ENCODE data around the gene ASB10. TPM values are rescaled to one million over a fixed set of nuclear protein-coding genes. Genes with fewer than 3 reads are reported as not detected.

The ASB10 gene
- total and polyA plus RNA-seq, 7 experiments from 2014 or later: not detected

- Mint-ChIP-seq H3K27me3 (no peaks in the 10 kb centered on the region), H3K27ac (no peak overlapping the region), H3K9me3 (no peaks in the 10 kb centered on the region), H3K4me3 (no peak overlapping the region), H3K4me1 (peaks cover 0 to 8% (median 5%) of the 10 kb centered on the region in 7 donors), H3K36me3 (peaks cover 0 to 17% (median 5%) of the 10 kb centered on the region in 5 donors)
- Histone ChIP-seq H3K4me3 (ENCODE audit: low read length) (no peak overlapping the region), H3K36me3 (ENCODE audit: control insufficient read depth in 2 of 3, insufficient read depth in 3 of 3, low read length in 3 of 3) (peaks cover 0 to 40% (median 0%) of the 10 kb centered on the region in 3 experiments), H3K4me1 (ENCODE audit: control insufficient read depth in 2 of 2, insufficient read depth in 2 of 2, low read length in 2 of 2) (no peaks in the 10 kb centered on the region), H3K27ac (ENCODE audit: low read depth, low read length) (no peak overlapping the region), H3K27me3 (ENCODE audit: control insufficient read depth in 2 of 2, insufficient read depth in 2 of 2, low read length in 2 of 2) (no peaks in the 10 kb centered on the region), H3K9me3 (ENCODE audit: control insufficient read depth in 2 of 3, low read length in 3 of 3) (no peaks in the 10 kb centered on the region)
- POLR2A ChIA-PET: no interaction called here
- intact Hi-C loops (cut with micrococcal nuclease): no loop called here
- ATAC-seq: no peak
- CTCF ChIA-PET: no interaction called here
- DNase-seq: no peak
Observed at GRCh38 chr7:151126491-151127137, 60.4 kb downstream of the ASB10 start.

GRCh38 chr7:151125846-151126481 lies 61.1 kb downstream of the ASB10 start:
- peak overlapping the region in 1 of 10 donors; percentile 28 for H3K4me3 Mint-ChIP-seq
- H3K27ac Mint-ChIP-seq: no peak overlapping the region
- no peak overlapping the region for H3K4me3 ChIP-seq (ENCODE audit: low read length)
- POLR2A ChIA-PET: no interaction called here
- no peaks in the 10 kb centered on the region for H3K9me3 Mint-ChIP-seq
- no peaks in the 10 kb centered on the region for H3K27me3 Mint-ChIP-seq
- no peaks in the 10 kb centered on the region for H3K27me3 ChIP-seq (ENCODE audit: control insufficient read depth in 2 of 2, insufficient read depth in 2 of 2, low read length in 2 of 2)
- peaks cover 0 to 8% (median 6%) of the 10 kb centered on the region in 7 donors for H3K4me1 Mint-ChIP-seq
- intact Hi-C loops (cut with micrococcal nuclease): no loop called here
- no peaks in the 10 kb centered on the region for H3K9me3 ChIP-seq (ENCODE audit: control insufficient read depth in 2 of 3, low read length in 3 of 3)
- peaks cover 0 to 40% (median 0%) of the 10 kb centered on the region in 3 experiments for H3K36me3 ChIP-seq (ENCODE audit: control insufficient read depth in 2 of 3, insufficient read depth in 3 of 3, low read length in 3 of 3)
- H3K27ac ChIP-seq (ENCODE audit: low read depth, low read length): no peak overlapping the region
- no peaks in the 10 kb centered on the region for H3K4me1 ChIP-seq (ENCODE audit: control insufficient read depth in 2 of 2, insufficient read depth in 2 of 2, low read length in 2 of 2)
- no peak for ATAC-seq
- no peak for DNase-seq
- H3K36me3 Mint-ChIP-seq: peaks cover 0 to 16% (median 7%) of the 10 kb centered on the region in 5 donors
- CTCF ChIA-PET: no interaction called here

Other genes with a start within 250 kb of the ASB10 start
- gene KCNH2, start 208.9 kb downstream of the ASB10 start, total RNA-seq: 1 to 10 TPM in 4 of 5 experiments, under 1 TPM in 1; 0.56 to 4.9 (median 3.2) TPM
- 1 to 10 TPM; 3.0 to 5.2 TPM for gene KCNH2, start 208.9 kb downstream of the ASB10 start, polyA plus RNA-seq
- 10 to 100 TPM in 1 of 5 experiments, 1 to 10 TPM in 4; 2.8 to 19.1 (median 7.9) TPM for gene NOS3, start 196.2 kb downstream of the ASB10 start, total RNA-seq
- gene NOS3, start 196.2 kb downstream of the ASB10 start, polyA plus RNA-seq: 10 to 100 TPM in 1 of 2 donors, 1 to 10 TPM in 1; 4.6 to 12.7 TPM
- gene ATG9B, start 162.8 kb downstream of the ASB10 start, total RNA-seq: 10 to 100 TPM; 11.3 to 46.6 (median 20.9) TPM
- gene ATG9B, start 162.8 kb downstream of the ASB10 start, polyA plus RNA-seq: 10 to 100 TPM; 27.0 to 49.4 TPM
- 10 to 100 TPM; 59.7 to 88.0 (median 76.6) TPM for gene ABCB8, start 158.8 kb downstream of the ASB10 start, total RNA-seq
- gene ABCB8, start 158.8 kb downstream of the ASB10 start, polyA plus RNA-seq: 10 to 100 TPM; 13.8 to 18.6 TPM
- 10 to 100 TPM in 4 of 5 experiments, 1 to 10 TPM in 1; 6.7 to 17.7 (median 13.7) TPM for gene ASIC3, start 138.7 kb downstream of the ASB10 start, total RNA-seq
- gene ASIC3, start 138.7 kb downstream of the ASB10 start, polyA plus RNA-seq: not detected
- gene CDK5, start 129.4 kb downstream of the ASB10 start, total RNA-seq: 10 to 100 TPM in 1 of 5 experiments, 1 to 10 TPM in 4; 4.2 to 20.2 (median 5.6) TPM
- 1 to 10 TPM; 7.7 to 9.1 TPM for gene CDK5, start 129.4 kb downstream of the ASB10 start, polyA plus RNA-seq
- gene SLC4A2, start 127.7 kb downstream of the ASB10 start, total RNA-seq: 100 to 1,000 TPM in 1 of 5 experiments, 10 to 100 TPM in 4; 38.7 to 125 (median 65.9) TPM
- gene SLC4A2, start 127.7 kb downstream of the ASB10 start, polyA plus RNA-seq: 10 to 100 TPM in 1 of 2 donors, 1 to 10 TPM in 1; 7.9 to 12.1 TPM
- 100 to 1,000 TPM in 3 of 5 experiments, 10 to 100 TPM in 2; 94.1 to 136 (median 101) TPM for gene FASTK, start 106.4 kb downstream of the ASB10 start, total RNA-seq
- gene FASTK, start 106.4 kb downstream of the ASB10 start, polyA plus RNA-seq: 10 to 100 TPM; 49.6 to 69.4 TPM
- gene TMUB1, start 103.8 kb downstream of the ASB10 start, total RNA-seq: 10 to 100 TPM; 39.5 to 61.2 (median 42.2) TPM
- gene TMUB1, start 103.8 kb downstream of the ASB10 start, polyA plus RNA-seq: 10 to 100 TPM; 36.0 to 53.6 TPM
- gene AGAP3, start 100.8 kb downstream of the ASB10 start, total RNA-seq: 10 to 100 TPM; 27.4 to 70.6 (median 37.2) TPM
- 1 to 10 TPM; 6.0 to 6.5 TPM for gene AGAP3, start 100.8 kb downstream of the ASB10 start, polyA plus RNA-seq
- gene GBX1, start 19.6 kb downstream of the ASB10 start, total RNA-seq: not detected
- gene GBX1, start 19.6 kb downstream of the ASB10 start, polyA plus RNA-seq: not detected
- gene H2BK1, start 23.2 kb upstream of the ASB10 start, total RNA-seq: 1 to 10 TPM; 1.8 to 6.4 (median 1.9) TPM
- gene H2BK1, start 23.2 kb upstream of the ASB10 start, polyA plus RNA-seq: not detected
- gene ABCF2, start 40.0 kb upstream of the ASB10 start, total RNA-seq: 10 to 100 TPM; 17.2 to 37.8 (median 27.7) TPM
- 10 to 100 TPM; 27.1 to 47.5 TPM for gene ABCF2, start 40.0 kb upstream of the ASB10 start, polyA plus RNA-seq
- 10 to 100 TPM; 32.3 to 45.8 (median 42.8) TPM for gene CHPF2, start 45.2 kb upstream of the ASB10 start, total RNA-seq
- 10 to 100 TPM; 17.4 to 27.3 TPM for gene CHPF2, start 45.2 kb upstream of the ASB10 start, polyA plus RNA-seq
- gene SMARCD3, start 61.4 kb upstream of the ASB10 start, total RNA-seq: 10 to 100 TPM in 2 of 5 experiments, 1 to 10 TPM in 3; 3.8 to 45.5 (median 5.1) TPM
- 1 to 10 TPM; 4.0 to 8.9 TPM for gene SMARCD3, start 61.4 kb upstream of the ASB10 start, polyA plus RNA-seq
- gene NUB1, start 154.6 kb upstream of the ASB10 start, total RNA-seq: 100 to 1,000 TPM in 2 of 5 experiments, 10 to 100 TPM in 3; 75.1 to 116 (median 82.0) TPM
- gene NUB1, start 154.6 kb upstream of the ASB10 start, polyA plus RNA-seq: 10 to 100 TPM; 58.1 to 68.6 TPM
- gene WDR86, start 222.8 kb upstream of the ASB10 start, total RNA-seq: 1 to 10 TPM in 2 of 5 experiments, not detected in 3; 1.6 to 9.7 TPM
- 1 to 10 TPM in 1 of 2 donors, under 1 TPM in 1; 0.24 to 3.1 TPM for gene WDR86, start 222.8 kb upstream of the ASB10 start, polyA plus RNA-seq

All from naive thymus-derived CD4-positive, alpha-beta T cell (primary cell).